Endometrial microvascular endothelial cells (primary cell): ENCODE data around the gene UTS2R. TPM values are rescaled to one million over a fixed set of nuclear protein-coding genes. Genes with fewer than 3 reads are reported as not detected.

ENCODE experiments used
- in situ Hi-C: cut with HindIII; loops from 2 replicates; pipeline ENCODE4 v1.10.0; 2017; ENCODE audit warnings: low sequenced_read_pairs, low pct_unique_long_range_greater_than_20kb; ENCODE audit errors: inconsistent ontology term
- total RNA-seq: library from RNA; depleted of rRNA; stranded (reverse); fragments of >200 nt; gene quantifications from one replicate; pipeline ENCODE4 v1.2.3, GENCODE V29; 2015; ENCODE audit errors: inconsistent ontology term

The UTS2R gene
- total RNA-seq, 1 donor from 2014 or later = not detected

GRCh38 chr17:82332669-82333278 is 38.8 kb upstream of the UTS2R start:
- in situ Hi-C loops = loop anchor here (25.0 kb wide), 2 partner anchors 105 to 205 kb away; no protein-coding TSS in a partner anchor

- in situ Hi-C loops = loop anchor here (25.0 kb wide), 2 partner anchors 104 to 204 kb away; no protein-coding TSS in a partner anchor
Observed at GRCh38 chr17:82333279-82334171, 38.0 kb upstream of the UTS2R start, which contains the start of gene SECTM1. Gene SECTM1, minus strand, starts transcription at chr17:82333766. Its CDS starts 6,526 bp downstream, at chr17:82327240.

DNA sequence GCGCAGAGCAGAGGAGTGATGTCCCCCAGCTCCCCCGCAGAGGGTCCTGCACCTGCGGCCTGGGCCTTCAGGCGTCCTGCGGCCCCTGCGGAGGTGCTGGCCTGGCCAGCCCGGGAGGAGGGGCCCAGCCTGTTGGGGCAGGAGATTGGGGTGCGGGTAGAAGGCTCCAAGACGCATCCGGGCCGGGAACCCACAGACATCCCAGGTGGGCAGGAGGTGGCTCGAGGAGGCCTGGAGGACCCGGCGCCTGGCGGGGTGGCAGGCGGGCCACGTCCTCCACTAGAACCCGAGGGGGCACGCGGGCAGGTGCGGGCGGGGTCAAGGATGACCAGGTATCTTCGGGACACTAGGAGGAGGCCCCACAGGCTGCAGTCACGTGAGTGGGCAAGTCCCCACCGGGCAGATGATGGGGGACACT is 37.4 kb upstream of the UTS2R start:
- in situ Hi-C loops = loop anchor here (25.0 kb wide), 2 partner anchors 103 to 203 kb away; no protein-coding TSS in a partner anchor

GRCh38 chr17:82334622-82335394 is 36.8 kb upstream of the UTS2R start:
- in situ Hi-C loops = loop anchor here (25.0 kb wide), 2 partner anchors 102 to 202 kb away; no protein-coding TSS in a partner anchor

DNA sequence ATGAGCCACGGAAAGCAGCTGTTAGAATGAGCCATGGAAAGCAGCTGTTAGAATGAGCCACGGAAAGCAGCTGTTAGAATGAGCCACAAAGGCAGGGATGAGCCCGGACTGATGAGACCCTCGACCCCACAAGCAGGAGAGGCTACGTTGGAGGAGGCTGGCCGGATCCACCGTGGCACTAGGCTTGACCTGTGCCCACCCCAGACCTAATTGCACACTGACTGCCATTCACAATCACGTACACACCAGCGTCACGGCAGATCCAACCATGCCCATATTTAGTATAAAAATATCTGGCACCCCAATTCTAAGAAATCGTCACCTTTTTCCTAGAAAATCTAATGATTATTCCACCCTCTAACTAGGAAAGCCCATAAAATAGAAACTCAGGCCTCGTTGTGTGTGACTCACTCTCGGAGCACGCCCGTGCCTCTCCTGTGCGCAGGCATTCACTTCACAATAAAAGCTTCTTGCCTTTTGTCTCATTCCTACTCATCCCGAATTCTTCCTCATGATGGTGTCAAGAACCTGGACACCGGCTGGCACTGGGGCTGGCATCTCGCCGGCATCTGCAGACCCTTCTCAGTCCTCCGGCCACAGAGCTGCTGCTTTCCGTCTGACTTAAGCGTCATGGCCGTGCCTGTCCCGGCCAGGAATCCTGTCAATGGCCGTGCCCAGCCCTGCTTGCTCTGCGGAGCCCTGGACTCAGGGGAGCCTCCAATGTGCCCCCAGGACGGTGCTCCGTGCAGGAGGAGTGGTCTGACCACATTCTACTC is 32.5 kb upstream of the UTS2R start:
- in situ Hi-C loops = loop anchor here (25.0 kb wide), 2 partner anchors 98 to 198 kb away; no protein-coding TSS in a partner anchor

DNA sequence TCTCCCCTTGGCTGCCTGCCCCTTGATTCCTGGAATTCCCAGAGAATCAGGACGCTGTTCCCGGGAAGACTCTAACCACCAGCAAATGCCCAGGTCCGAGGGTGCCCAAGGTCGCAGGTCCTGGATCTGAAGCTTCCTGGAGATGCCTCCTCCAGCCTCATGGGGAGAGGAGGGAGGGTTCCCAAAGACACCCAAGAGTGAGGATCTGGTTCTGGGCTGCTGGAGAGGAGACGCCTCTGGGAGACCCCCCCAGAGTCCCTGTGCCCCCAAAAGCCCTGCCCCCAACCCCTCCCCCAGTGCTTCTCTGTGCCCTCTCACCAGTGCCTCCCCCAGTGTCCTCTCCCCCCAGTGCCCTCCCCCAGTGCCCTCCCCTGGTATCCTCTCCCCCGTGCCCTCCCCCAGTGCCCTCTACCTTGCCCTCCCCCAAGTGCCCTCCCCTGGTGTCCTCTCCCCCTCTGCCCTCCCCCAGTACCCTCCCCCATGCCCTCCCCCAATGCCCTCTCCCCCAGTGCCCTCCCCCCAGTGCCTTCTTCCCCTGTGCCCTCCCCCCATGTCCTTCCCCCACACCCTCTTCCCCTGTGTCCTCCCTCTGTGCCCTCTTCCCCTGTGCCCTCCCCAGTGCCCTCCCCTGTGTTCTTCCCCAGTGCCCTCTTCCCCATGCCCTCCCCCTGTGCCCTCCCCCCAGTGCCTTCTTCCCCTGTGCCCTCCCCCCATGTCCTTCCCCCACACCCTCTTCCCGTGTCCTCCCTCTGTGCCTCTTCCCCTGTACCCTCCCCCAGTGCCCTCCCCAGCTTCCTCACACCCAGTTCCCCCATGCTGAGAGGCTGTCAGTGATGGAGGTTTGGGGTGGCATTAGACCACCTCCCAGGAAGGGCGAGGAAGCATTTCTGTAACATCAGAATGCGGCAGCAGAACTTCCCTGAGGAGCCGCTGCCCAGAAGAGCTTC is 31.7 kb upstream of the UTS2R start:
- in situ Hi-C loops = loop anchor here (25.0 kb wide), 2 partner anchors 97 to 197 kb away; no protein-coding TSS in a partner anchor

GRCh38 chr17:82342361-82343079 is 29.0 kb upstream of the UTS2R start:
- in situ Hi-C loops = loop anchor here (25.0 kb wide), 2 partner anchors 95 to 195 kb away; no protein-coding TSS in a partner anchor

- in situ Hi-C loops = loop anchor here (25.0 kb wide), 2 partner anchors 94 to 194 kb away; no protein-coding TSS in a partner anchor
Observed at GRCh38 chr17:82343560-82343959, 28.0 kb upstream of the UTS2R start.

DNA sequence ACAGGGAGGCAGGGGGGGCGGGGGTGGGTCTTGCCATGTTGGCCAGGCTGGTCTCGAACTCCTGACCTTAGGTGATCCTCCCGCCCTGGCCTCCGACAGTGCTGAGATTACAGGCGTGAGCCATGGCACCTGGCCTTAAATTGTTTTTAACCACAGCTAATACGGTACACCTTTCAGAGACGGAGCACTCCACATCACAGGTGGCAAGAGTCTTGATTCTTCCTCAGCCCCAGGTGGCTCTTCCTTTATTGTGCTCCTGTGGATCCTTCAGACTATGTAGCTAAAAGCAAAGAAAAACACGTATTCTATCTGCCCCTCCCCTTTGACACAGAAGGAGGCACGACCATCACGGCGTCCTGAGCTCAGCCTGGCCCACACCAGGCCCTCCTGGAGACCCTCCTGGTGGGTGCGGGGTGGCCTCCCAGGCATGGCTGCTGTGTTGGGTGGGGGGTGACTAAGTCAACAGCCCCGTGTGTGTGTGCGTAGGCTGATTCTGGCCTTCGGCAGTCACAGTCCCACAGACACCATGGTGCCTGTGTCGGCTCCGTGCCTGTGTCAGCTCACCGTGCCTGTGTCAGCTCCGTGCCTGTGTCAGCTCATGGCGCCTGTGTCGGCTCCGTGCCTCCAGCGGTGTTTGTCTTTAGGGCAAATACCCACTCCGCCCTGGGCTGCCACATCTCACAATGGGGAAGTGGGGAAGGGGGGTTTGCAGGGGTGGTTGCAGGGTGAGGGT is 27.2 kb upstream of the UTS2R start:
- in situ Hi-C loops = loop anchor here (25.0 kb wide), 2 partner anchors 93 to 193 kb away; no protein-coding TSS in a partner anchor

DNA sequence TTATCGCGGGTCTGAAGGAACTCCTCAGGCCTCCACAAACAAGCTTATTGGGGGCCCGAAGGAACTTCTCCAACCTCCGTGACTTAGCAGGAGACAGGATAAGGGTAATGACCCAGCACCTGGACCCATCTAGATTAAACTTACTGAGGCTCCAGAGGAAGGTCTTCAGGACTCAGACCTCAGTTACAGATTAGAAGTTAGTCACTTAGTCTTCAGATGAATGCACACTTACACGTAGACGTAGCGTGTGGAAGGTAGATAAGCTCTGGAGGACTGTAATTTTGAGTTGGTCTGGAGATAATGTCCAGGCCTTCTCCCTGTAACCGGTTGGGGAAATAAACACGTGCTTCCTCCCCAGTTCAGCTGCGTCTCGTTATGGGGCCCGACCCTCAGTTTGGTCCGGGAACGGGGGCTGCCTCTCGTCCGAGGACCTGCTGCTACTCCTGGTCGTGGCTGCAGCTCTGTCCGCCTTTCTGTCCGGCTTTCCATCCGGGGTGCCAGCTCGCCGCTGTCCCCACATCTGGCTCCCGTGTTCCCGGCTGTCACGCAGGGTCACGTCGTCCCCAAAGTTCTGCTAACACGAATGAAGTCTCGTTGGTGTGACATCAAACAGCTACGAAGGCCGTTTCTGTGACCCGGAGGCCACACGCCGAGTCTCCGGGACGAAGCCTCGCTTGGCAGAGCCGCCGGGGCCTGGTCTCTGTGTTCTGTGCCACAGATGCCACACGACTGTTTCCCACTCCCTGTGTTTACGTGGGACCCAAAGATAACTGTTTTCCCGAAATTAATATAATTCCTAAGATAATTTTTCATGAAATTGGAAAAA is 26.2 kb upstream of the UTS2R start:
- in situ Hi-C loops = loop anchor here (25.0 kb wide), 2 partner anchors 92 to 192 kb away; no protein-coding TSS in a partner anchor

GRCh38 chr17:82346342-82347300 is 24.9 kb upstream of the UTS2R start:
- in situ Hi-C loops = loop anchor here (25.0 kb wide), 2 partner anchors 91 to 191 kb away; no protein-coding TSS in a partner anchor

DNA sequence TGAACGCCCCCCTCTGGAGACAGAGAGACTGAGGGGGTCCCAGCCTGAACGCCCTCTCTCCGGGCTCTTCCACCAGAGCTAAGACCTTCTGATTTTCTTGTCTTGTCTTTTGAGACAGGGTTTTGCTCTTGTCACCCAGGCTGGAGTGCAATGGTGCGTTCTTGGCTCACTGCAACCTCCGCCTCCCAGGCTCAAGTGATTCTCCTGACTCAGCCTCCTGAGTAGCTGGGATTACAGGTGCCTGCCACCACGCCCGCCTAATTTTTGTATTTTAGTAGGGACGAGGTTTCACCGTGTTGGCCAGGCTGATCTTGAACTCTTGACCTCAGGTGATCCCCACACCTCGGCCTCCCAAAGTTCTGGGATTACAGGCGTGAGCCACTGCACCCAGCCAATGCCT is 23.6 kb upstream of the UTS2R start:
- in situ Hi-C loops = loop anchor here (25.0 kb wide), 2 partner anchors 89 to 189 kb away; no protein-coding TSS in a partner anchor

DNA sequence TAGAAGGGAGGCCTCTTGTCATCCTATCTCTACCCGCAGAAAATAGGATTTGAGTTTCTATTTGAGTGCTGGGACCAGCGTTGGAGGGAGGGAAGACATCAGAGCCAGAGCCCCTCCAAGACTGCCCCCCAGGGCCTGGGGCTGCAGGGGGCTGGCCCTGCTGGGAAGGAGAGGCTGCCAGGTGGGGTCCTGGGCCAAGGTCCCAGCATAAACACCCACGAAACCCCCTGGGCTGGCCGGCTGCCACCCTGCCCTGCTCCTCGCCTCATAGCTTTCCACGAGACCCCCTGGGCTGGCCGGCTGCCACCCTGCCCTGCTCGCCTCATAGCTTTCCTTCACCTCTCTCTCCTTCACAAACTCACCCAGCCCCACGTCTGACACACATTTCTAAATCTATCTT is 23.1 kb upstream of the UTS2R start:
- in situ Hi-C loops = loop anchor here (25.0 kb wide), 2 partner anchors 89 to 189 kb away; no protein-coding TSS in a partner anchor
